HEK293 (cell line): Measurements from ENCODE around the gene CCDC175.

Experiments used
- CTCF ChIA-PET: fragments of 350-600 bp; formaldehyde crosslinking; extraction: SDS; loops from one replicate; lab custom pipeline; 2021; ENCODE audit warnings: antibody characterized with exemption; lab: Yijun Ruan, JAX
- POLR2A ChIA-PET: fragments of 300-600 bp; formaldehyde crosslinking; extraction: SDS; loops from one replicate; lab custom pipeline; 2020; ENCODE audit warnings: antibody characterized with exemption, inconsistent platforms; lab: Yijun Ruan, JAX
- H3K27ac ChIP-seq: fragments of 200-500 bp; sonication (Bioruptor generic); 2 replicates; pipeline ENCODE4 v1.5.1; 2014; ENCODE audit warnings: low read depth, low read length, control low read depth, inconsistent platforms; ENCODE audit errors: extremely low read depth
- H3K36me3 ChIP-seq, 2 experiments: fragments of 200-500 bp in 1 of 2; sonication (Bioruptor generic) in 1 of 2; 1 replicate in 1 of 2; 2 replicates in 1 of 2; pipeline ENCODE4 v1.5.1; 2014 to 2017; ENCODE audit warnings: inconsistent platforms in 2 of 2, low read length in 2 of 2; ENCODE audit not compliant: control insufficient read depth in 2 of 2, insufficient read depth in 1 of 2
- H3K4me1 ChIP-seq: fragments of 200-500 bp; sonication (Bioruptor generic); 2 replicates; pipeline ENCODE4 v1.5.1; 2014; ENCODE audit warnings: mild to moderate bottlenecking, low read length, inconsistent platforms; ENCODE audit not compliant: control insufficient read depth, insufficient read depth
- H3K4me3 ChIP-seq: 2 replicates; pipeline ENCODE4 v1.5.1; 2011; ENCODE audit warnings: low read depth, mild to moderate bottlenecking, control low read depth, low read length, moderate library complexity
- H3K9me3 ChIP-seq: fragments of 200-500 bp; sonication (Bioruptor generic); 2 replicates; pipeline ENCODE4 v1.5.1; 2014; ENCODE audit warnings: low read depth, low read length, inconsistent platforms; ENCODE audit not compliant: control insufficient read depth, insufficient read depth
- PRDM2 ChIP-seq: fragments of 450-650 bp; formaldehyde crosslinking; IDR thresholded peaks from 2 replicates; pipeline ENCODE4 v1.5.1; 2016; ENCODE audit warnings: missing biosample characterization, missing genetic modification characterization, borderline replicate concordance
- WT1 ChIP-seq: fragments of 450-650 bp; formaldehyde crosslinking; IDR thresholded peaks from 2 replicates; pipeline ENCODE4 v1.5.1; 2016; ENCODE audit warnings: missing biosample characterization, missing genetic modification characterization
- ZBTB11 ChIP-seq: fragments of 450-650 bp; formaldehyde crosslinking; conservative IDR thresholded peaks from 2 replicates; pipeline ENCODE4 v1.5.1; 2016; ENCODE audit warnings: low read depth, missing biosample characterization, missing genetic modification characterization
- ZFP41 ChIP-seq: fragments of 450-650 bp; formaldehyde crosslinking; IDR thresholded peaks from 2 replicates; pipeline ENCODE4 v1.5.1; 2016; ENCODE audit warnings: missing biosample characterization, missing genetic modification characterization, borderline replicate concordance
- ZNF324 ChIP-seq: fragments of 450-650 bp; formaldehyde crosslinking; IDR thresholded peaks from 2 replicates; pipeline ENCODE4 v1.5.1; 2016; ENCODE audit warnings: missing biosample characterization, missing genetic modification characterization
- ZNF404 ChIP-seq: fragments of 450-650 bp; formaldehyde crosslinking; IDR thresholded peaks from 2 replicates; pipeline ENCODE4 v1.5.1; 2017; ENCODE audit warnings: missing biosample characterization, missing genetic modification characterization
- ZNF426 ChIP-seq: fragments of 450-650 bp; formaldehyde crosslinking; IDR thresholded peaks from 2 replicates; pipeline ENCODE4 v1.5.1; 2017; ENCODE audit warnings: missing biosample characterization, missing genetic modification characterization, mild to moderate bottlenecking, inconsistent platforms, moderate library complexity
- ZNF549 ChIP-seq: fragments of 450-650 bp; IDR thresholded peaks from 2 replicates; pipeline ENCODE4 v1.5.1; 2018; ENCODE audit warnings: missing biosample characterization, missing genetic modification characterization, mild to moderate bottlenecking, inconsistent platforms, moderate library complexity
- ZNF596 ChIP-seq: fragments of 450-650 bp; IDR thresholded peaks from 2 replicates; pipeline ENCODE4 v1.5.0; 2018; ENCODE audit warnings: missing biosample characterization, mild to moderate bottlenecking, missing genetic modification characterization, moderate library complexity
- ZNF600 ChIP-seq: fragments of 450-650 bp; formaldehyde crosslinking; IDR thresholded peaks from 2 replicates; pipeline ENCODE4 v1.5.1; 2016; ENCODE audit warnings: missing biosample characterization, missing genetic modification characterization
- ZNF660 ChIP-seq: fragments of 450-650 bp; IDR thresholded peaks from 2 replicates; pipeline ENCODE4 v1.5.1; 2018; ENCODE audit warnings: missing biosample characterization, mild to moderate bottlenecking, missing genetic modification characterization
- ZNF664 ChIP-seq: fragments of 450-650 bp; formaldehyde crosslinking; IDR thresholded peaks from 2 replicates; pipeline ENCODE4 v1.5.1; 2016; ENCODE audit warnings: missing biosample characterization, missing genetic modification characterization
- ZNF677 ChIP-seq: fragments of 450-650 bp; IDR thresholded peaks from 2 replicates; pipeline ENCODE4 v1.5.0; 2018; ENCODE audit warnings: missing biosample characterization, mild to moderate bottlenecking, missing genetic modification characterization, moderate library complexity
- ZXDB ChIP-seq: fragments of 450-650 bp; formaldehyde crosslinking; IDR thresholded peaks from 2 replicates; pipeline ENCODE4 v1.5.1; 2016; ENCODE audit warnings: missing biosample characterization, missing genetic modification characterization

The CCDC175 gene

GRCh38 chr14:59481871-59482540 is 94.6 kb downstream of the CCDC175 start:
- 0 out of 2 replicates have a peak, but pooled peaks cover 3% of the 10 kb centered on the region for H3K4me1 ChIP-seq
- no peaks in the 10 kb centered on the region for H3K9me3 ChIP-seq
- peaks cover 14 to 28% of the 10 kb centered on the region in 2 experiments for H3K36me3 ChIP-seq
- TF ChIP-seq ZNF664 (no peak), ZNF404 (tag by site-specific recombination) (no peak), ZNF324 (tag by site-specific recombination) (no peak), ZNF596 (tag by site-specific recombination) (no peak), WT1 (tag by site-specific recombination) (no peak), ZXDB (tag by site-specific recombination) (no peak), ZFP41 (tag by site-specific recombination) (no peak), ZNF677 (tag by site-specific recombination) (no peak), ZNF600 (no peak)
- no peak overlapping the region for H3K27ac ChIP-seq
- ChIA-PET CTCF (interaction anchor here (1.0 kb wide), 1 partner anchor 453 kb away, joined by 3 read pairs; no protein-coding TSS in a partner anchor), POLR2A (no interaction called here)
- peak overlapping the region; percentile 7 for H3K4me3 ChIP-seq

GRCh38 chr14:59481407-59481806 is 95.2 kb downstream of the CCDC175 start:
- POLR2A ChIA-PET = no interaction called here
- TF ChIP-seq ZBTB11 (tag by site-specific recombination) = no peak
- TF ChIP-seq ZXDB (tag by site-specific recombination) = no peak
- TF ChIP-seq ZNF426 = no peak
- TF ChIP-seq ZNF660 = no peak
- TF ChIP-seq ZNF664 = 0 out of 2 replicates have a peak, but pooled peaks have one; percentile 21
- TF ChIP-seq ZNF549 = no peak
- TF ChIP-seq PRDM2 (tag by site-specific recombination) = no peak
- CTCF ChIA-PET = no interaction called here
- Histone ChIP-seq H3K36me3 (peaks cover 14 to 34% of the 10 kb centered on the region in 2 experiments), H3K4me1 (0 out of 2 replicates have a peak, but pooled peaks cover 3% of the 10 kb centered on the region), H3K9me3 (no peaks in the 10 kb centered on the region), H3K4me3 (no peak overlapping the region), H3K27ac (no peak overlapping the region)
